GM19463 (cell line): ENCODE results near the gene KIAA1549.
"Not testable (repeated sequence)": the region's sequence is repeated elsewhere in the genome, so short reads cannot be mapped to it uniquely, and the experiment has no call there.

Experiments
- ATAC-seq: cut with Tn5 transposase; IDR thresholded peaks from one replicate; pipeline ENCODE4 v1.9.1; 2021; ENCODE audit warnings: mild to moderate bottlenecking, moderate library complexity; ENCODE audit not compliant: unreplicated experiment

KIAA1549 gene

GRCh38 chr7:138821912-138822311, 159.3 kb downstream of the KIAA1549 start:
- ATAC-seq = no peak

GRCh38 chr7:138819625-138820024, 161.6 kb downstream of the KIAA1549 start:
- ATAC-seq = no peak

GRCh38 chr7:138816650-138817049, 164.5 kb downstream of the KIAA1549 start:
- ATAC-seq = no peak

- no peak for ATAC-seq
Observed at GRCh38 chr7:138814816-138815332, 166.3 kb downstream of the KIAA1549 start.

- ATAC-seq = no peak
Observed at GRCh38 chr7:138813945-138814344, 167.2 kb downstream of the KIAA1549 start.

- not testable (repeated sequence) for ATAC-seq
Observed at GRCh38 chr7:138811327-138811726, 169.9 kb downstream of the KIAA1549 start.

- no peak for ATAC-seq
Observed at GRCh38 chr7:138809346-138809745, 171.8 kb downstream of the KIAA1549 start.

GRCh38 chr7:138804618-138805017, 176.6 kb downstream of the KIAA1549 start:
- no peak for ATAC-seq

GRCh38 chr7:138802706-138803105, 178.5 kb downstream of the KIAA1549 start:
- no peak for ATAC-seq

GRCh38 chr7:138801256-138801655, 179.9 kb downstream of the KIAA1549 start:
- no peak for ATAC-seq

- no peak for ATAC-seq
Observed at GRCh38 chr7:138799336-138800000, 181.7 kb downstream of the KIAA1549 start.

GRCh38 chr7:138798836-138799235, 182.4 kb downstream of the KIAA1549 start:
- ATAC-seq = no peak

GRCh38 chr7:138797715-138798320, 183.4 kb downstream of the KIAA1549 start, which contains the start of the genes ATP6V0A4 and TMEM213:
Gene ATP6V0A4 (minus strand): TSS chr7:138798196. CDS start chr7:138771247, 26,949 bp downstream.
Gene TMEM213 (plus strand): TSS chr7:138797994. CDS start chr7:138798105, 111 bp downstream.
- no peak for ATAC-seq

- not testable (repeated sequence) for ATAC-seq
Observed at GRCh38 chr7:138797046-138797445, 184.1 kb downstream of the KIAA1549 start.

- no peak for ATAC-seq
Observed at GRCh38 chr7:138796038-138796615, 185.1 kb downstream of the KIAA1549 start.

- no peak for ATAC-seq
Observed at GRCh38 chr7:138785587-138786437, 195.4 kb downstream of the KIAA1549 start.

GRCh38 chr7:138784692-138785091, 196.5 kb downstream of the KIAA1549 start:
- ATAC-seq = no peak
